GM21576 (cell line): ENCODE results near the gene GABRD.

Source experiments
- ATAC-seq: cut with Tn5 transposase; IDR thresholded peaks from one replicate; pipeline ENCODE4 v1.9.1; 2021; ENCODE audit warnings: mild to moderate bottlenecking, moderate library complexity; ENCODE audit not compliant: unreplicated experiment

Gene GABRD

GRCh38 chr1:2033165-2033564 is 14.0 kb downstream of the GABRD start:
- no peak for ATAC-seq

- ATAC-seq: no peak
Measured at GRCh38 chr1:2036287-2036686, 17.1 kb downstream of the GABRD start.

- no peak for ATAC-seq
Measured at GRCh38 chr1:2037314-2037979, 18.3 kb downstream of the GABRD start.

- no peak for ATAC-seq
Measured at GRCh38 chr1:2038229-2038628, 19.1 kb downstream of the GABRD start.

- no peak for ATAC-seq
Measured at GRCh38 chr1:2039251-2039650, 20.1 kb downstream of the GABRD start.

GRCh38 chr1:2041305-2041704 is 22.2 kb downstream of the GABRD start:
- no peak for ATAC-seq

- no peak for ATAC-seq
Measured at GRCh38 chr1:2041887-2042286, 22.7 kb downstream of the GABRD start.

GRCh38 chr1:2042830-2043773 is 24.0 kb downstream of the GABRD start:
- no peak for ATAC-seq

- ATAC-seq: no peak
Measured at GRCh38 chr1:2043886-2044285, 24.7 kb downstream of the GABRD start.

- peak; percentile 48 for ATAC-seq
Measured at GRCh38 chr1:2044510-2045319, 25.6 kb downstream of the GABRD start.

- ATAC-seq: no peak
Measured at GRCh38 chr1:2045468-2046173, 26.5 kb downstream of the GABRD start.

- no peak for ATAC-seq
Measured at GRCh38 chr1:2046174-2046917, 27.2 kb downstream of the GABRD start.

GRCh38 chr1:2046953-2047748 is 28.0 kb downstream of the GABRD start:
- no peak for ATAC-seq

GRCh38 chr1:2047749-2048729 is 28.9 kb downstream of the GABRD start:
- no peak for ATAC-seq

- ATAC-seq: no peak
Measured at GRCh38 chr1:2049225-2049717, 30.1 kb downstream of the GABRD start.

GRCh38 chr1:2049718-2050431 is 30.7 kb downstream of the GABRD start, which contains the start of gene PRKCZ:
Gene PRKCZ, plus strand, starts transcription at chr1:2050411. Its CDS starts 220 bp downstream, at chr1:2050631.
- ATAC-seq: peak; percentile 64

GRCh38 chr1:2050461-2050792 is 31.3 kb downstream of the GABRD start:
- ATAC-seq: no peak
